SK-N-MC (cell line): Measurements from ENCODE around the gene SHANK3.

Source experiments
- EZH2 ChIP-seq: fragments of 200-600 bp; sonication (generic); IDR thresholded peaks from one replicate; pipeline ENCODE4 v1.6.1; 2017; ENCODE audit warnings: antibody characterized with exemption
- FOXP2 ChIP-seq: optimal IDR thresholded peaks from 2 replicates; pipeline ENCODE3; 2011; ENCODE audit warnings: mild to moderate bottlenecking, moderate library complexity; ENCODE audit not compliant: insufficient read depth; ENCODE audit errors: extremely low read length, control extremely low read depth
- POLR2AphosphoS5 ChIP-seq: IDR thresholded peaks from 2 replicates; pipeline ENCODE4 v1.6.1; 2012; ENCODE audit warnings: mild to moderate bottlenecking, low read depth, low read length, borderline replicate concordance

GRCh38 chr22:50702261-50702671, 29.6 kb downstream of the SHANK3 start:
- TF ChIP-seq POLR2AphosphoS5 (no peak), EZH2 (no peak), FOXP2 (no peak)
